ENCODE measurements around the gene PALD1.

Gene PALD1

GRCh38 chr10:70598857-70599295, 120.3 kb downstream of the PALD1 start:
- no peak for TF ChIP-seq ZFX (IDR thresholded peaks at IDR 0.05)
- no peak for TF ChIP-seq CTCF (conservative IDR thresholded peaks at IDR 0.05)
- no peak overlapping the region for H3K27ac ChIP-seq

- no peak overlapping the region for H3K27ac ChIP-seq
- no peak for TF ChIP-seq CTCF (conservative IDR thresholded peaks at IDR 0.05)
- no peak for TF ChIP-seq ZFX (IDR thresholded peaks at IDR 0.05)
Measured at GRCh38 chr10:70599319-70599718, 120.8 kb downstream of the PALD1 start.

GRCh38 chr10:70599791-70600190, 121.2 kb downstream of the PALD1 start:
- no peak for TF ChIP-seq ZFX (IDR thresholded peaks at IDR 0.05)
- TF ChIP-seq CTCF (conservative IDR thresholded peaks at IDR 0.05) = no peak
- no peak overlapping the region for H3K27ac ChIP-seq

- TF ChIP-seq CTCF (conservative IDR thresholded peaks at IDR 0.05) = no peak
- no peak for TF ChIP-seq ZFX (IDR thresholded peaks at IDR 0.05)
- H3K27ac ChIP-seq = no peak overlapping the region
Measured at GRCh38 chr10:70600512-70601395, 122.2 kb downstream of the PALD1 start.

- H3K27ac ChIP-seq = no peak overlapping the region
- no peak for TF ChIP-seq ZFX (IDR thresholded peaks at IDR 0.05)
- no peak for TF ChIP-seq CTCF (conservative IDR thresholded peaks at IDR 0.05)
Measured at GRCh38 chr10:70601746-70602145, 123.2 kb downstream of the PALD1 start.

GRCh38 chr10:70602665-70603448, 124.3 kb downstream of the PALD1 start, which contains the start of gene PRF1:
PRF1 (minus strand) TSS chr10:70602741; CDS start chr10:70600902, 1,839 bp downstream.
- H3K27ac ChIP-seq = no peak within 1 kb of the TSS

More at GRCh38 chr10:70602665-70603448, 124.3 kb downstream of the PALD1 start, which contains the start of gene PRF1:
- no peak for TF ChIP-seq ZFX (IDR thresholded peaks at IDR 0.05)
- TF ChIP-seq CTCF (conservative IDR thresholded peaks at IDR 0.05) = no peak
